Measurements from ENCODE around the gene TEX52. TPM values are rescaled to one million over a fixed set of nuclear protein-coding genes. Genes with fewer than 3 reads are reported as not detected.

The TEX52 gene
- total and polyA plus RNA-seq, 2 of the 8 experiments (the other 6 are each of a cell fraction or from before 2014, with no cell fraction given) = not detected

GRCh38 chr12:2824541-2824940, 32.3 kb downstream of the TEX52 start:
- 83% methylated on average over 6 of the region's 6 CpGs; no CpG with 5 or more reads in 1 of the 2 experiments for WGBS, 2 experiments (ENCODE audit: extremely low coverage in 1 of 2, insufficient coverage in 1 of 2, insufficient read length in 1 of 2, insufficient replicate concordance in 2 of 2, low coverage in 1 of 2, low lambda C conversion rate in 2 of 2, missing lambda C conversion rate in 1 of 2)
- Histone ChIP-seq H2AFZ (ENCODE audit: low read length) (no peak overlapping the region), H3K79me1 (ENCODE audit: low read depth, low read length) (no peaks in the 10 kb centered on the region; the same call in 1 of the 2 replicates), H2AK5ac (ENCODE audit: low read depth, low read length) (no peak overlapping the region), H3K36me3 (ENCODE audit: control insufficient read depth in 2 of 4, insufficient read depth in 4 of 4, low read length in 3 of 4) (peaks cover 12 to 45% (median 22%) of the 10 kb centered on the region in 4 experiments; a peak in 6 of 8 replicates), H4K8ac (ENCODE audit: extremely low read depth, insufficient read depth, low read length) (no peak overlapping the region), H3K4ac (replicated peaks; ENCODE audit: insufficient read length, low read depth, low read length) (no peak overlapping the region), H3K9me3 (ENCODE audit: insufficient read depth in 2 of 2, low read depth in 1 of 2, low read length in 1 of 2) (no peaks in the 10 kb centered on the region), H3K27ac (ENCODE audit: low read depth, low read length) (no peak overlapping the region), H2BK12ac (ENCODE audit: low read depth, low read length) (no peak overlapping the region), H3K14ac (ENCODE audit: insufficient read length) (no peak overlapping the region), H3K4me3 (ENCODE audit: extremely low read depth in 1 of 4, insufficient read depth in 2 of 4, low read depth in 3 of 4, low read length in 4 of 4) (no peak overlapping the region; a peak in 1 of 8 replicates), H3K4me2 (ENCODE audit: insufficient read depth in 1 of 2, low read depth in 2 of 2, low read length in 2 of 2) (peak overlapping the region; percentile 39 to 43; a peak in 2 of 4 replicates), H3K56ac (replicated peaks; ENCODE audit: insufficient read length, low read depth, low read length) (no peak overlapping the region), H3K79me2 (ENCODE audit: control insufficient read depth in 1 of 2, insufficient read depth in 2 of 2, low read length in 2 of 2) (no peaks in the 10 kb centered on the region), H2BK15ac (ENCODE audit: low read length) (no peak overlapping the region), H3K23ac (ENCODE audit: insufficient read length) (no peak overlapping the region), H2BK120ac (replicated peaks; ENCODE audit: low read depth, low read length) (no peak overlapping the region), H3K18ac (ENCODE audit: extremely low read depth, low read length) (0 out of 2 replicates have a peak overlapping the region, but pooled peaks have one; percentile 5), H4K91ac (replicated peaks; ENCODE audit: insufficient read length, low read length) (no peak overlapping the region), H2BK20ac (ENCODE audit: low read length) (no peak overlapping the region), H4K5ac (ENCODE audit: insufficient read length, low read depth, low read length) (no peak overlapping the region), H4K20me1 (replicated peaks in 1 of 2; ENCODE audit: control insufficient read depth in 1 of 2, insufficient read depth in 2 of 2, low read length in 2 of 2) (peaks cover 2 to 9% of the 10 kb centered on the region in 2 experiments), H3K27me3 (replicated peaks in 1 of 4; ENCODE audit: control insufficient read depth in 3 of 4, extremely low read depth in 1 of 4, insufficient read depth in 3 of 4, low read length in 3 of 4) (no peaks in the 10 kb centered on the region), H3K9ac (replicated peaks in 1 of 4; ENCODE audit: extremely low read depth in 1 of 4, low read depth in 3 of 4, low read length in 3 of 4) (no peak overlapping the region), H3K4me1 (replicated peaks in 1 of 4; ENCODE audit: control insufficient read depth in 3 of 4, insufficient read depth in 4 of 4, low read length in 3 of 4) (peaks cover 3 to 24% (median 10%) of the 10 kb centered on the region in 4 experiments), H2BK5ac (ENCODE audit: low read depth, low read length) (peak overlapping the region; percentile 24; the same call in 1 of the 2 replicates), H3K23me2 (ENCODE audit: low read depth, low read length) (no peaks in the 10 kb centered on the region)
- ChIA-PET CTCF (ENCODE audit: partially characterized antibody) (interaction anchor here (0.6 to 3.8 kb wide), 7 partner anchors 9 to 1823 kb away, joined by 3 to 19 read pairs (median 3); partner anchors contain the start of gene ITFG2), POLR2A (ENCODE audit: partially characterized antibody) (interaction anchor here (1.1 to 8.7 kb wide), 7 partner anchors 9 to 120 kb away, joined by 3 to 58 read pairs (median 5); partner anchors contain the start of genes ITFG2, NRIP2 and TEX52)
- TF ChIP-seq EP300 (IDR thresholded peaks at IDR 0.05; ENCODE audit: borderline replicate concordance in 1 of 2, low read depth in 2 of 2, low read length in 2 of 2) = no peak
- TF ChIP-seq EZH2 (IDR thresholded peaks at IDR 0.05; ENCODE audit: low read depth, low read length, severe bottlenecking) = no peak
- no peak for TF ChIP-seq HDAC6 (IDR thresholded peaks at IDR 0.05; ENCODE audit: low read depth, low read length)
- TF ChIP-seq SIN3A (conservative IDR thresholded peaks at IDR 0.05 in 1 of 2, IDR thresholded peaks at IDR 0.05 in 1 of 2; ENCODE audit: low read depth in 1 of 2, low read length in 2 of 2) = no peak
- no peak for FAIRE-seq
- no peak for DNase-seq (ENCODE audit: low read depth in 1 of 2, low spot score in 2 of 2)
